ENCODE data around the gene MFRP. TPM values are rescaled to one million over a fixed set of nuclear protein-coding genes. Genes with fewer than 3 reads are reported as not detected.

The MFRP gene
- polyA plus RNA-seq, 1 donor: 0.01 TPM

DNA sequence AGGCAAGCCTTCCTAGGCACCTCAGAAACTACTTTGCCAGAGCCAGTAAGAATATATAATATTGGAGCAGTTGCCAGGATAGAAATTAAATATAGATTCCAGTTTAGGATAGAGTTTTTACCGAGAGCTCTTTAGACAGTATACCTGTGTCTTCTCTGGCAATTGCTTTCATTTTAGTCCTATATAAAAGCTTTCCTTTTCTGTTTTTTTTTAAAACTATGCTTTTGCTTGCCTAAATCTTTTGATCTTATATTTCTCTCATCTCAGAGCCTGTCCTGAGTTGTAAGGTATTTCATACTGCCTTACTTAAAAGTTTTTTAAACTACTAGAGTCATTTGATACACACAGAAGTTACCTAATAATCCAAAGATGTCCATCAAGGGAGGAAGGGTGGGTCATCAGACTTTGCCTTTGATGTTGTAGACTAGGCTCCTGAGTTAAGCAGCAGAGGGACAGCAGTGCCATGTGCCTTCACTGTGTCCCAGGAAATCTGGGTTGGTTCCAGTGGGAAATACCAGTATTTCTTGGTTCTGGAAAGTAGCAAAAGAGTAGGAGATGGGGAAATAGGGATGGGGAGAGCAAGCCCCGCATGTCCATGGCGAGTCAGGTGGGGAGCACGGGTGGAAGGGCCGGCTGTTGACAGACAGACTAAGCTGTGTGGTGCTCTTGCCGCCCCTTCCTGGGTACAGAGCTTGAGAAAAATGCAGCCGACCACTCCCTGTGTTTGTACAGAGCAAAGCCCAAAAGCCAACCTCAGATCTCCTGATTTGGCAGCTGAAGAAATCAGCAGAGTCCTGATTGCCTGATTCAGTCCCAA, 40.7 kb downstream of the MFRP start:
- Histone ChIP-seq H3K36me3 (ENCODE audit: control insufficient read depth, insufficient read depth, low read length) (peaks cover 56% of the 10 kb centered on the region), H3K27me3 (ENCODE audit: control insufficient read depth, insufficient read depth, low read length) (no peaks in the 10 kb centered on the region), H3K4me3 (ENCODE audit: low read length) (no peak overlapping the region), H3K4me1 (ENCODE audit: control insufficient read depth, insufficient read depth, low read length) (no peaks in the 10 kb centered on the region), H3K27ac (ENCODE audit: low read length) (no peak overlapping the region), H3K9me3 (ENCODE audit: control insufficient read depth, low read depth, low read length) (no peaks in the 10 kb centered on the region)
- DNase-seq: no peak
- 100% methylated on average over 1 of the region's 7 CpGs for WGBS (ENCODE audit: insufficient coverage, low lambda C conversion rate)

DNA sequence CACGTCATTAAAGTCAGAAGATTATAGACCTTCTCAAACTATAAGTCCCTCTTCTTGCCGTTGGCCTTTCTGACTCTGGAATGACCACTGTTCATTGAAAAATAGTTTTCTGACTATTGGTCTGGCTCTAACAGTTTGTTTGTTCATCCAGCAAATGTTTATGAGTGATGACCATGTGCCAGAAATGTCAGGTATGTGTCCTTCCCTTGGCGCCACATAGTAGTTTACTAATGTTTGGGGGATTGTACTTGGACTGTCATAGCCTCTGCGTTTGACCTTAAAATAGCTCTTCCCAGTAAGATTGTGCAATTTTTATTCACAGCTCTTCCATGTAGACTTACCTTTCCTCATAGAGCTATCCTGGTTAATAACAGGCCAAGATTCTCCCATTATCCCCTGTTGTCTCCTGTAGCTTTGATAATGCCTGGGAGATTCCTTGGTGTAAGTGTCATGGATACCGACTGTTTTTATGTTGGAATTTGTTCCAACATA, 43.2 kb downstream of the MFRP start:
- Histone ChIP-seq H3K9me3 (ENCODE audit: control insufficient read depth, low read depth, low read length) (no peaks in the 10 kb centered on the region), H3K4me3 (ENCODE audit: low read length) (no peak overlapping the region), H3K4me1 (ENCODE audit: control insufficient read depth, insufficient read depth, low read length) (no peaks in the 10 kb centered on the region), H3K27ac (ENCODE audit: low read length) (no peak overlapping the region), H3K36me3 (ENCODE audit: control insufficient read depth, insufficient read depth, low read length) (peaks cover 59% of the 10 kb centered on the region), H3K27me3 (ENCODE audit: control insufficient read depth, insufficient read depth, low read length) (no peaks in the 10 kb centered on the region)
- DNase-seq: no peak
- 100% methylated on average over 2 of the region's 5 CpGs for WGBS (ENCODE audit: insufficient coverage, low lambda C conversion rate)

DNA sequence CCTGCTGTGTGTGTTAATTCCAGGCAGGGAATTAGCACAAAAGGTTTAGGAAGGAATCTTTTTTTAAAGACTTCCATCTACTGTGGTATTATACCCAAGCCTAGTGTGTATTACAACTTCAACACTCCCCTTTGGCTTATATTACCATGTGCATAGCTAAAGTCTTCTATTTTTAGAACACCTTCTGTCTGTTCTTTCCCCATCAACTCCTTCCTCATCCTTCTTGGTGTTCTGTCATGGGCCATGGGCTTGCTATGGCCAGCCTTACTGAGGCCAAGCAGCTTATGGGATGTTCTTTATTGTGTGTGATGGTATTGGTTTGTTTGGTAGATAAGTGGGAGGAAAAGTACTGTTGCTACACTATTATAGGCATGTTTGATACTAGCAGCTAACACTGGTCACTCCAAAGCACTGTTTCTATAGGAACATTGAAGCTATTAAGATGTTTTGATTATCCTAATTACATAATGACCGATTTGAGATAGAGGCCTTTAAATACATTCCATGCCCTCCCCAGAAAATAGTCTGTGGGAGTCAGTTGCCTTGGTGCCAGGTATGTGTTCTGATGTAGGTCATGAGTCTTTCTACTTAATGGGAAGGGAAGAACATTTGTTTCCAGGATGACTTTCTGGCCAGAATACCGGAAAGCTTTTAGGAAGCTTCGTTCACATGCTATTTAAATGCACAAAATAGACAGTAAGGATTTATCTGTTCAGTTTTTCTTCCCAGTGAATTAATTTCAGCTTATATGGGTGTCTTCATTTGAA, 46.1 kb downstream of the MFRP start:
- H3K4me1 ChIP-seq (ENCODE audit: control insufficient read depth, insufficient read depth, low read length): no peaks in the 10 kb centered on the region
- no peak for DNase-seq
- H3K27me3 ChIP-seq (ENCODE audit: control insufficient read depth, insufficient read depth, low read length): no peaks in the 10 kb centered on the region
- no peaks in the 10 kb centered on the region for H3K9me3 ChIP-seq (ENCODE audit: control insufficient read depth, low read depth, low read length)
- WGBS (ENCODE audit: insufficient coverage, low lambda C conversion rate): no CpG with 5 or more reads among the region's 3 CpGs
- H3K36me3 ChIP-seq (ENCODE audit: control insufficient read depth, insufficient read depth, low read length): peaks cover 69% of the 10 kb centered on the region
- no peak overlapping the region for H3K4me3 ChIP-seq (ENCODE audit: low read length)
- no peak overlapping the region for H3K27ac ChIP-seq (ENCODE audit: low read length)

DNA sequence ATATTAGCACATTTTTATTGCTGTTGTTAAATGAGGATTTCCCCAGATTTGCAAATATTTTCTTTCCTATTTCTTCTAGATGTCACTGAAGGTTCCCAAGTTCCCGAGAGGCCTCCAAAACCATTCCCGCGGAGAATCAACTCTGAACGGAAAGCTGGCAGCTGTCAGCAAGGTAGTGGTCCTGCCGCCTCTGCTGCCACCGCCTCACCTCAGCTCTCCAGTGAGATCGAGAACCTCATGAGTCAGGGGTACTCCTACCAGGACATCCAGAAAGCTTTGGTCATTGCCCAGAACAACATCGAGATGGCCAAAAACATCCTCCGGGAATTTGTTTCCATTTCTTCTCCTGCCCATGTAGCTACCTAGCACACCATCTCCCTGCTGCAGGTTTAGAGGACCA, 47.1 kb downstream of the MFRP start:
- no peaks in the 10 kb centered on the region for H3K4me1 ChIP-seq (ENCODE audit: control insufficient read depth, insufficient read depth, low read length)
- peak in 1 of 2 donors; percentile 31 for DNase-seq
- H3K36me3 ChIP-seq (ENCODE audit: control insufficient read depth, insufficient read depth, low read length): peaks cover 63% of the 10 kb centered on the region
- no peaks in the 10 kb centered on the region for H3K9me3 ChIP-seq (ENCODE audit: control insufficient read depth, low read depth, low read length)
- H3K27ac ChIP-seq (ENCODE audit: low read length): no peak overlapping the region
- H3K4me3 ChIP-seq (ENCODE audit: low read length): no peak overlapping the region
- WGBS (ENCODE audit: insufficient coverage, low lambda C conversion rate): no CpG with 5 or more reads among the region's 9 CpGs
- H3K27me3 ChIP-seq (ENCODE audit: control insufficient read depth, insufficient read depth, low read length): no peaks in the 10 kb centered on the region

DNA sequence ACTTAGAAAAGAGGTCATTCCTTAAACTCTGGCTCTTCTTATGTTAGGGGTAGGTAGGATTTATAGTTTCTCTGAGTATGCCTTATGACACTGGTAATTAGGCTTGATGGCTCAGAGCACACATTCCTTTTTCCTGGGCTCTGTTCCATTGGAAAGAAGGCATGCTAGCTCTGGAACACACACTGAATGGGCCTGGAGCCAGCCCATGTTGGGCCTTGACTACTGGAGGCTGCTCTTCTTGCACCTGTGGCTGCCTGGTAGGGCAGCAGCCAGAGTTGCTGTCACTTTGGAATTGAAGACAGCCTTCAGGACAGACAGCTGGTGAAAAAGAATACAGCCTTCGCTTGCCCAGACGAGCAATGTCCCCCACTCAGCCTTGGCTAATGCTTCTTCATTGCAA, 47.8 kb downstream of the MFRP start:
- WGBS (ENCODE audit: insufficient coverage, low lambda C conversion rate): no CpG with 5 or more reads among the region's 2 CpGs
- H3K27ac ChIP-seq (ENCODE audit: low read length): no peak overlapping the region
- H3K27me3 ChIP-seq (ENCODE audit: control insufficient read depth, insufficient read depth, low read length): no peaks in the 10 kb centered on the region
- H3K36me3 ChIP-seq (ENCODE audit: control insufficient read depth, insufficient read depth, low read length): peaks cover 58% of the 10 kb centered on the region
- no peaks in the 10 kb centered on the region for H3K9me3 ChIP-seq (ENCODE audit: control insufficient read depth, low read depth, low read length)
- H3K4me3 ChIP-seq (ENCODE audit: low read length): no peak overlapping the region
- no peak for DNase-seq
- H3K4me1 ChIP-seq (ENCODE audit: control insufficient read depth, insufficient read depth, low read length): no peaks in the 10 kb centered on the region

DNA sequence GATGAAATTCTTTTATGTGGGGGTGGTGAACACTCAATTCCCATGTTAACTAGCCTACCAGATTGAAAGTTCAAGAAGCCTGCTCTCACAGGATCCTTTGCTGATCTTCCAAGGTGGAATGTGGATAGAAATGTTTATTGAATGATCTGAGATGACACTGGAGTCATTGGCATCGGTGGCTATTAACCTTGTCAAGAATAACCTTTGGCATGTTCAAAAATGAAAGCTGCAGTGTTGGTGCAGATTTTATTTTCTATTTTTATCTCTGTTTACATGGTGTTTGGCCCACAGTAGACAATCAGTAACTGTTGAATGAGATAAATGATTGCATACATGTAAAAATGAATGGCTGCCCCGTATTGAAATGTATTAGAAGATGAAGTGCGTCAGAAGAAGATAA, 48.6 kb downstream of the MFRP start:
- peak; percentile 13 to 44 for DNase-seq
- Histone ChIP-seq H3K27ac (ENCODE audit: low read length) (peak overlapping the region; percentile 28), H3K4me3 (ENCODE audit: low read length) (no peak overlapping the region), H3K36me3 (ENCODE audit: control insufficient read depth, insufficient read depth, low read length) (peaks cover 55% of the 10 kb centered on the region), H3K27me3 (ENCODE audit: control insufficient read depth, insufficient read depth, low read length) (no peaks in the 10 kb centered on the region), H3K4me1 (ENCODE audit: control insufficient read depth, insufficient read depth, low read length) (no peaks in the 10 kb centered on the region), H3K9me3 (ENCODE audit: control insufficient read depth, low read depth, low read length) (no peaks in the 10 kb centered on the region)
- no CpG with 5 or more reads among the region's 3 CpGs for WGBS (ENCODE audit: insufficient coverage, low lambda C conversion rate)

DNA sequence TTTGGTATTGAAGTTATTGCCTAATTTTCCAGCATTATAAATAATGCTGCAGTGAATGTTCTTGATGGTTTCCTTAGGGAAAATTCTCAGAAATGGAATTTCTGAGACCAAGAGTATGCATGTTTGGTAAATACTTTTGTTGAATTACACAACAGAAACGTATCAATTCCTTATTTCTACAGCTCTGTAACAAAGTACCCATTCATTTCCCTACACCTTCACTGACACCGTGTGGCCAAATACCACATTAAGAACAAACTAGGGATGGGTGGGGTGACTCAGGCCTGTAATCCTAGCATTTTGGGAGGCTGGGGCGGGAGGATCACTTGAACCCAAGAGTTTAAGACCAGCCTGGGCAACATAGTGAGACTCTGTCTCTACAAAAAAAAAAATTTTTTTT, 51.3 kb downstream of the MFRP start:
- DNase-seq: no peak
- H3K4me3 ChIP-seq (ENCODE audit: low read length): no peak overlapping the region
- 60% methylated on average over 1 of the region's 3 CpGs for WGBS (ENCODE audit: insufficient coverage, low lambda C conversion rate)
- no peak overlapping the region for H3K27ac ChIP-seq (ENCODE audit: low read length)
- H3K36me3 ChIP-seq (ENCODE audit: control insufficient read depth, insufficient read depth, low read length): peaks cover 48% of the 10 kb centered on the region
- no peaks in the 10 kb centered on the region for H3K4me1 ChIP-seq (ENCODE audit: control insufficient read depth, insufficient read depth, low read length)
- H3K27me3 ChIP-seq (ENCODE audit: control insufficient read depth, insufficient read depth, low read length): no peaks in the 10 kb centered on the region
- H3K9me3 ChIP-seq (ENCODE audit: control insufficient read depth, low read depth, low read length): peaks cover 6% of the 10 kb centered on the region

DNA sequence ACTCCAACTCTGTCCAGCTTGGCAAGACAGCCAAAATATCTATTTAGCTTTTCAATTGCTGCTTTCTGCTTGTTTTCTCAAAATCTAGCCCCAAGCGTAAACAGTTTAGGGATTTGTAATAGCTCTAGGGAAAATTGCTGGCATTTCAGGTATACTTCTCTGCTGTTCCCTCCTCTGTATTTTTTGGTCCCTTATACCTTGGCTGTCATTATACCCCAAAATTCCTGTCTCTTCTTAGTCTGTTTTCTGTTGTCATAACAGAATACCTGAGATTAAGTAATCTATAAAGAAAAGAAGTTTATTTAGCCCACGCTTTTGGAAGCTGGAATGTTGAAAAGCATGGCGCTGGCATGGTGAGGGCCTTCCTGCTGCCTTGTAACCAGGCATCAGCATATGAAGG, 53.0 kb downstream of the MFRP start:
- DNase-seq: no peak
- Histone ChIP-seq H3K27ac (ENCODE audit: low read length) (no peak overlapping the region), H3K27me3 (ENCODE audit: control insufficient read depth, insufficient read depth, low read length) (no peaks in the 10 kb centered on the region), H3K36me3 (ENCODE audit: control insufficient read depth, insufficient read depth, low read length) (peaks cover 41% of the 10 kb centered on the region), H3K9me3 (ENCODE audit: control insufficient read depth, low read depth, low read length) (peaks cover 6% of the 10 kb centered on the region), H3K4me3 (ENCODE audit: low read length) (no peak overlapping the region), H3K4me1 (ENCODE audit: control insufficient read depth, insufficient read depth, low read length) (no peaks in the 10 kb centered on the region)
- WGBS (ENCODE audit: insufficient coverage, low lambda C conversion rate): no CpG with 5 or more reads among the region's 3 CpGs

DNA sequence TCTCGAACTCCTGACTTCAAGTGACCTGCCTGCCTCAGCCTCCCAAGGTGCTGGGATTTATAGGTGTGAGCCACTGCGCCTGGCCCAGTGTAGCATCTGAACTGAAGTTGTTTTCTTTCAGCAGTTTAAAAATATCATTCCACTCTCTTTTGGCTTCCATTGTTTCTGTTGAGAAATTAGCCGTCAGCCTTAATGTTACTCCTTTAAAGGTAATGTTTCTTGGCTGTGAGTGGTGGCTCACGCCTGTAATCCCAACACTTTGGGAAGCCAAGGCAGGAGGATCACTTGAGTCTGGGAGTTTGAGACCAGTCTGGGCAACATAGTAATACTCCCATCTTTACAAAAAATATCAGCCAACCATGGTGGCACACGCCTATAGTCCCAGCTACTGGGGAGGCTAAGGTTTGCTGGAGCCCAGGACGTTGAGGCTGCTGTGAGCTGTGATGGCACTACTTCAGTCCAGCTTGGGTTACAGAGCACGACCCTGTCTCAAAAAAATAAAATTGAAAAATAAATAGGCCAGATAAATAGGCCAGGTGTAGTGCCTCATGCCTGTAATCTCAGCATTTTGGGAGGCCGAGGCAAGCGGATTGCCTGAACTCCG, 55.5 kb downstream of the MFRP start:
- Histone ChIP-seq H3K4me1 (ENCODE audit: control insufficient read depth, insufficient read depth, low read length) (no peaks in the 10 kb centered on the region), H3K36me3 (ENCODE audit: control insufficient read depth, insufficient read depth, low read length) (peaks cover 40% of the 10 kb centered on the region), H3K4me3 (ENCODE audit: low read length) (no peak overlapping the region), H3K27ac (ENCODE audit: low read length) (no peak overlapping the region), H3K9me3 (ENCODE audit: control insufficient read depth, low read depth, low read length) (peaks cover 6% of the 10 kb centered on the region), H3K27me3 (ENCODE audit: control insufficient read depth, insufficient read depth, low read length) (no peaks in the 10 kb centered on the region)
- no peak for DNase-seq
- WGBS (ENCODE audit: insufficient coverage, low lambda C conversion rate): 90% methylated on average over 2 of the region's 10 CpGs
